T follicular helper cell (primary cell): ENCODE data around the gene PLXNA1.

Experiments used
- DNase-seq: peaks from one replicate; pipeline ENCODE4 v3.0.0-alpha.2; 2020; ENCODE audit warnings: low read depth

Gene PLXNA1

GRCh38 chr3:127019449-127019848, 36.5 kb downstream of the PLXNA1 start:
- no peak for DNase-seq

GRCh38 chr3:127020543-127020942, 37.6 kb downstream of the PLXNA1 start:
- DNase-seq = no peak

GRCh38 chr3:127022849-127023248, 39.9 kb downstream of the PLXNA1 start:
- no peak for DNase-seq

GRCh38 chr3:127025456-127025855, 42.5 kb downstream of the PLXNA1 start:
- no peak for DNase-seq

- DNase-seq = no peak
Measured at GRCh38 chr3:127026036-127026435, 43.1 kb downstream of the PLXNA1 start.

- DNase-seq = no peak
Measured at GRCh38 chr3:127026661-127027060, 43.7 kb downstream of the PLXNA1 start.

- DNase-seq = no peak
Measured at GRCh38 chr3:127027061-127027735, 44.3 kb downstream of the PLXNA1 start.

- DNase-seq = no peak
Measured at GRCh38 chr3:127027811-127028548, 45.1 kb downstream of the PLXNA1 start.

GRCh38 chr3:127028781-127029657, 46.1 kb downstream of the PLXNA1 start:
- DNase-seq = no peak

GRCh38 chr3:127029658-127030507, 47.0 kb downstream of the PLXNA1 start:
- no peak for DNase-seq

GRCh38 chr3:127030508-127031412, 47.8 kb downstream of the PLXNA1 start:
- no peak for DNase-seq

- DNase-seq = no peak
Measured at GRCh38 chr3:127031413-127031810, 48.5 kb downstream of the PLXNA1 start.

GRCh38 chr3:127031845-127032244, 48.9 kb downstream of the PLXNA1 start:
- no peak for DNase-seq

- DNase-seq = no peak
Measured at GRCh38 chr3:127032296-127032990, 49.5 kb downstream of the PLXNA1 start.
